ENCODE measurements around the gene MYO6.

MYO6 gene

DNA sequence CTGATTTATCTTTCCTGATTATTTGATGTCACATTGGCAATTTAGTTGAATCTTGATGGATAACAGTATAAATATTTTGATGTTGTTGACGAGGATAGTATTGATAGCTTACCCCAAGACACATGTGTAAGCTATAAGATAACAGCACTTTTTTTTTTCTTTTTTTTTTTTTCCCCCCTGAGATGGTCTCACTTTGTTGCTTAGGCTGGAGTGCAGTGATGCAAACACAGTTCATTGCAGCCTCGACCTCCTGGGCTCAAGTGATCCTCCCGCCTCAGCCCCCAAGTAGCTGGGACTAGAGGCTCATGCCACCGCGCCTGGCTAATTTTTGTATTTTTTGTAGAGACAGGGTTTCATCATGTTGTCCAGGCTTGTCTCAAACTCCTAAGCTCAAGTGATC is 21.8 kb downstream of the MYO6 start:
- DNase-seq: no peak

DNA sequence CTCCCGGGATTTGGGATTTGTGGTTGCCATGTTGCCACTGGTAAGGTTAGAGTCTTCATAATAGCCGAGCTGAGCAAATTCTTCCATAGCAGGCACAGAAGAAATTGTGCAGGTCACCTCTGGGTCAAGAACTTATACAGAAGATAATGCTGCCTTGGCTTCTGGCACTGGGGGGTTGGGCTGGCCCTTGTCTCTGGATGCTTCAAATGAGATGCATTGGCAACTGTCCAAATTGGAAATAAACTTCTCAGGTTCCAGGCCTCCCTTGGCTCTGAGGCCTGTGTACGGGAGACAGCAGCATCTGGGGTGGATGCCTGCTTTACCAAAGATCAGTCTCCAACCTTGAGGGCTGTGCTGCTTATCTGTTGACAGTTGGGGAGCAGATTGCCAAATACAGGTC is 26.2 kb downstream of the MYO6 start:
- DNase-seq: no peak

DNA sequence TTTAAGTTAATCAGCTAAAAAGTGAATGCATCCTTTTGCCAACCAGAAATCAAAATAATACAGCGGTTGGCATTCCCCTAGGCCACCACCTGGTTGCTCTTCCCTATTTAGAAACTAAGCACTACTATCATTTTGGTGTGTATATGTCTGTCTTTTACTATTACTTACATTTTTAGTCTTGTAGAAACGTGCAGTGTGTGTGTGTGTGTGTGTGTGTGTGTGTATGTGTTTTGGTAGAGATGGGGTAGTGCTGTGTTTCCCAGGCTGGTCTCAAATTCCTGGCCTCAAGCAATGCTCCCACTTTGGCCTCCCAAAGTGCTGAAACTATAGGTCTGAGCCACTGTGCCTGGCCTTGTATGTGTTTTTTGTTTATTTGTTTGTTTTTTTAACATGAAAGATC is 27.4 kb downstream of the MYO6 start:
- no peak for DNase-seq

DNA sequence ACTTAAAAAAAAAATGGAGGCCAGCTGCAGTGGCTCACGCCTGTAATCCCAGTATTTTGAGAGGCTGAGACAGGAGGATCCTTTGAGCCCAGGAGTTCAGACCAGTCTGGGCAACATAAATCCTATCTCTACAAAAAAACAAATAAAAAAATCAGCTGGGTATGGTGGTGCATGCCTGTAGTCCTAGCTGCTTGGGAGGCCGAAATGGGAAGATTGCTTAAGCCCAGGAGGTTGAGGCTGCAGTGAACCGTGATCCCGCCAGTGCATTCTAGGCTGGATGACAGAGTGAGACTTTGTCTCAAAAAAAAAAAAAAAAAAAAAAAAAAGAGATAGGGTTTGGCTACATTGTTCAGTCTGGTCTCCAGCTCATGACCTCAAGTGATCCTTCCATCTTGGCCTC is 29.7 kb downstream of the MYO6 start:
- no peak for DNase-seq

DNA sequence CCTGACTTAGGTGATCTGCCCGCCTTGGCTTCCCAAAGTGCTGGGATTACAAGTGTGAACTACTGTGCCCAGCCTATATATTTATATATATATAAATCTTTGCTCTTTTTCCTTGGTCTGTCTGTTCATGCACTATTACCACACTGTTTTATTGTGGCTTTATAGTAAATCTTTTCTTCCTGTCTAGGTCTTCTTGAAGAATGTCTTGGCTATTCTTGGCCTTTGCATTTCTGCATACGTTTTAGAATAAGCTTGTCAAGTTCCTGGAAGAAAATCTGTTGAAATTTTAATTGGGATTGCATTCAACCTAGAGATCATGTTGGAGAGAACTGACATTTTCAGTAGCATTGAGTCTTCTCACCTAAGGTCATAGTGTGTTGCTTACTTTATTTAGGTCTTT is 37.1 kb downstream of the MYO6 start:
- no peak for DNase-seq

DNA sequence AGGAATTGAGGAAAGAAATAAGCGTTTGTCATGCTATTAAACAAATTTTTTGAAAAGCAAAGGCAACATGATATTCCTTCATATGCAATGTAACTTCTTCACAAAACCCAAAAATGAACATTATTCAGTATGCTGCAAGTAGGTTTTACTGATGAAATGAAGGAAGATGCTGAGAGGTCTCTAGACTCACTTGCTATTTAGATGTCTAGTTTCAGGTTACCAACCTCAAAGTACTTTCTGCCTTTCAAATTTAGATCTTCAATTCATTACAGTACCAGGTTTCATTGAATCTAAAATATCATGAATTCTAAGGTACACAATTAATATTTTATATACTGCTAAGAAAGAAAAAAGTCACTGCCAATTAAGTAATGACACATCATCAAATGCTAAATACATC is 39.9 kb downstream of the MYO6 start:
- no peak for DNase-seq

DNA sequence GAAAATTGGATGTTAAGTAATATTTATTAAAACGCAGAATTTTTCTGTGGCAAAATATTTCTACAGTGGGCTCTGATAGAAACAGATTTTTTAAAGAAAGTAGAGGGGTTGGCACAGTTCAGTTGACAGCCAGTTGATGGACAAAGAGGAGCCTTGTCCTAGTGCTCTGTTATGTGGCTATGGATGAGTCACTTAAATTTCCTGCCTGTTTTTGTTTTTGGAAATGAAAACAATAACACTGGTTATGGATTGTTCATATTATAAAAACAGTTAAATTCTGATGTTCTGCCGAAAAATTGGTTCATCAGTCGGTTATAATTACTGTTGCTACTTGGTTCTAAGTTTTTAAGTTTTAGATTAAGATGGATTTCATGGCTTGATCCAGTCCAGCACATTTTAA is 42.8 kb downstream of the MYO6 start:
- no peak for DNase-seq

DNA sequence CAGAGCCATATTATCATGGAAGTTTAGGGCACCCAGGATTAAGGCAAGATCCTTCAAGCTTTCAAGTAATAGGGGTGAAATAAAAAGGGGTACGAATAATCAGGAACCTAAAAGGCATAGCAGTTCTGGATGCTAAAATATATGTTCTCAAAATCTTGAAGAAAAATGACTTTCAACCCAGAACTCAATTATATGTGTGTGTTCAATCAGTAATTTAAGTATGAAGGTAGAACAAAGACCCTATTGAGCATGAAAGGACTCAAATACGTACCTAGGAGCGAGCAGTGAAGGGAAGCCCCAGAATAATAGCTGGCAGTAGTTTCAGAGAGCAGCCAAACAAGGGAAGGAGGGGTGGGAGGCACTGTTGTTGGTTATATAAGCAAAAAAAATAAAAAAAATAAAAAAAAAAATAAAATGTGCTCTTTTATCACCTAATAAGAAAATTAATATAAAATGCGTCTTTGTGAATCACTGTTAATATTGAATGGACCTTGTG is 45.4 kb downstream of the MYO6 start:
- DNase-seq: no peak

DNA sequence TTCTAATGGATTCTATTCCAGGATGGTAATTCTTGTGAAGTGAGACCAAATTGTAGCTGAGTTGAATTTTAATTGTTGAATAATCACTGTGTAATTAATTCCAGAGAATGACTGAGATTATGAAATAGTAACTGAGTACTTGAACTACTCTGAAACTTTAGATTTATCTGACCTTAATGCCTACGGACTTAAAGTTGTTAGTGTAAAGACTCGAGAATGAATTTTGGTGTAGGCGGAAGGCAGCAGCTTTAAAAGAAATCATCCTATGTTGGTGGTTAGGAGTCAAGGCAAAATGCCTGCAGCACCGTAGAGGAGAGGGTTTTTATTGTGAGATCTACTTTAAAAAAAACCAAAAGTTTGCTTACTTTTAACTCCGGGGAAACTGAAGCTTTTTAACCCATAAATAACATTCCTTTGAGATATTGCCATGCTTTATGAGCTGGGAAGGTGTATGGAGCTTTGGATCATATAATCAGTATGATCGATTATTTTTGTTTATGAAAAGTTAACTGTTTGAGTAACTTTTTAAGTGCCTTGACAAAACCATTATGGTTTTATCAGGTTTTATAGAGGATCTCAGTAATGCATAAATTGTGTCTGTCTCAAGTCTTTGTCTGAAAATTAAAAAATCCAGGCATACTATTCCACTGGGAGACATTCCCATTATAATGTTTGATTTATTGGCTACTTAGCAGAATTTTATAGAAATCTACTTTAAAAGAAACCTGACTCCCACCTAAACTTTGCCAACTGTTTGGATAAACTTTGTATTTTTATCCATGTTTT is 46.1 kb downstream of the MYO6 start:
- DNase-seq: no peak

DNA sequence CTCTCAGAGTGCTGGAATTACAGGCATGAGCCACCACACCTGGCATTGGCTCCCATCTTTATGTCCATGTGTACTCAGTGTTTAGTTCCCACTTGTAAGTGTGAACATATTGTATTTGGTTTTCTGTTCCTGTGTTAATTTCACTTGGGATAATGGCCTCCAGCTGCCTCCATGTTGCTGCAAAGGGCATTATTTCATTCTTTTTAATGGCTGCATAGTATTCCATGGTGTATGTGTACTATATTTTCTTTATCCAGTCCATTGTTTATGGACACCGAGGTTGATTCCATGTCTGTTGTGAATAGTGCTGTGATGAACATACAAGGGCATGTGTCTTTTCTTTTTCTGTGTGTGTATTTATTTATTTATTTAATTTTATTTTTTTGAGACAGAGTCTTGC is 47.7 kb downstream of the MYO6 start:
- no peak for DNase-seq

DNA sequence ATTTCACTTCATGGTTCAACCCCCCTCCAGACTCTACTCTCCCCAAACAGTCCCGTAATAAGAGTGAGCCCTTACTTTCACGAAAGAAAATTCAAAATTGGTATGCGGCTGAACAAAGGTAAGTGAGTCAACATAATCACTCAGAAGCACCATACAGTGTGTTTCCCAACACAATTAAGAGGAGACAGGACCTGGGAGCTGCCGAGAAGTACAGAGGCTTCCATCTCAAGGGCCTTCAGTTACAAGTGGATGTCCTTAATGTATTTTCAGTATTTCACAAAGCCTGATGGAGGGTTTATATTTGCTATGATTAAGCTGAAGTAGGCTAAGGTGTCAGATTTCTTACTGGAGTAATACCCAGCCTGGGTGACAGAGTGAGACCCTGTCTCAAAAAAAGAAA is 51.1 kb downstream of the MYO6 start:
- DNase-seq: no peak

DNA sequence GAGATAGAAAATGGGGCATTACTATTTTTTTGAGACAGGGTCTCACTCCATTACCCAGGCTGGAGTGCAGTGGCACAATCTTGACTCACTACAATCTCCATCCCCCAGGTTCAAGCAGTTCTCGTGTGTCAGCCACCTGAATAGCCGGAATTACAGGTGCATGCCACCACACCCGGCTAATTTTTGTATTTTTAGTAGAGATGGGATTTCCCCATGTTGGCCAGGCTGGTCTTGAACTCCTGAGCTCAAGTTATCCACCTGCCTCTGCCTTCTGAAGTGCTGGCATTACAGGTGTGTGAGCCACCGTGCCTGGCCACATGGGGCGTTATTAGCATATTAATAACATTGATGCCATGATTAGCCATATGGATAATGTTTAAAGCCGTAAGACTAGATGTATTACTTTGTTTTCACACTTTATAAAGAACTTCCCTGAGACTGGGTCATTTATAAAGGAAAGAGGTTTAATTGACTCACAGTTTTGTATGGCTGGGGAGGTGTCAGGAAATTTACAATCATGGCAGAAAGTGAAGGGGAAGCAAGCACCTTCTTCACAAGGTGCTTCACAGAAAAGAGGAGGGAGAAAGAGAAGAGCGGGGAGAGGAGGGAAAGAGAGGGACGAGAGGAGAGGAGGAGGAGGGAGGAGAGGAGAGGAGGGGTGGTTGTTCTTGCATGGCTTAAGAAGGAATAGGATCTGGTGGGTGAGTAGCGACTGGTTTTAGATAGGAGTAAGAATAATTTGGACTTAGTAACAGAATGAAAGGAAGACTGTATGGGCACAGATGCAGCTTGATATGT is 51.9 kb downstream of the MYO6 start:
- no peak for DNase-seq

DNA sequence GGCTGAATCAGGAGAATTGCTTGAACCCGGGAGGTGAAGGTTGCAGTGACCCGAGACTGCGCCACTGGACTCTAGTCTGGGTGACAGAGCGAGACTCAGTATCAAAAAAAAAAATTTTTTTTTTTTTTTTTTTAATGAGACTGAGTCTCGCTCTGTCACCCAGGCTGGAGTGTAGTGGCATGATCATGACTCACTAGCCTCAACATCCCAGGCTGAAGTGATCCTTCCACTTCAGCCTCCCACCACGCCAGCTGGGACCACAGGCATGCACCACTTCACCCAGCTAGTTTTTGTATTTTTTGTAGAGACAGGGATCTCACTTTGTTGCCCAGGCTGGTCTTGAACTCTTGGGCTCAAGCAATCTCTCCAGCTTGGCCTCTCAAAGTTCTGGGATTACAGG is 53.3 kb downstream of the MYO6 start:
- DNase-seq: no peak

DNA sequence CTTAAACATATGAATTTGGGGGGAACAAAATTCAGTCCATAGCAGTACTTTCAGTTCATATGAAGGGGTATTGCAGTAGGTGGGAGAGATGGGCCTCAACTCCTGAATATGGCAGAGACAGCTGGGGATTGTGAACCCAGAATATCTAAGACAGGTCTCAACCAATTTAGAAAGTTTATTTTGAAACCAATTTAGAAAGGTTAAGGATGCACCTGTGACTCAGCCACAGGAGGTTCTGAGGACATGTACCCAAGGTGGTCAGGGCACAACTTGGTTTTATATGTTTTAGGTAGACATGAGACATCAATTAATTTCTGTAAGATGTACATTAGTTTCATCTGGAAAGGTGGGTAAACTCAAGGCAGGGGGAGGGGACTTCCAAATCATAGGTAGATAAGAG is 59.5 kb downstream of the MYO6 start:
- no peak for DNase-seq

DNA sequence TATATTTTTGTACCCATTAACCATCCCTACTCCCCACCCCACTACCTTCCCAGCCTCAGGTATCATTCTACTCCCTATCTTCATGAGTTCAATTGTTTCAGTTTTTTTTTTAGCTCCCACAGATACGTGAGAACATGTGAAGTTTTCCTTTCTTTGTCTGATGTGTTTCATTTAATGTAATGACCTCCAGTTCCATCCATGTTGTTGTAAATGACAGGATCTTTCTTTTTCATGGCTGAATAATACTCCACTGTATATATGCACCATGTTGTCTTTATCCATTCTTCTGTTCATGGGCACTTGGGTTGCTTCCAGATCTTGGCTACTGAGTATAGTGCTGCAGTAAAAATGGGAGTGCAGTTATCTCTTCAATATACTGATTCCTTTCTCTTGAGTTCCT is 63.5 kb downstream of the MYO6 start:
- no peak for DNase-seq

DNA sequence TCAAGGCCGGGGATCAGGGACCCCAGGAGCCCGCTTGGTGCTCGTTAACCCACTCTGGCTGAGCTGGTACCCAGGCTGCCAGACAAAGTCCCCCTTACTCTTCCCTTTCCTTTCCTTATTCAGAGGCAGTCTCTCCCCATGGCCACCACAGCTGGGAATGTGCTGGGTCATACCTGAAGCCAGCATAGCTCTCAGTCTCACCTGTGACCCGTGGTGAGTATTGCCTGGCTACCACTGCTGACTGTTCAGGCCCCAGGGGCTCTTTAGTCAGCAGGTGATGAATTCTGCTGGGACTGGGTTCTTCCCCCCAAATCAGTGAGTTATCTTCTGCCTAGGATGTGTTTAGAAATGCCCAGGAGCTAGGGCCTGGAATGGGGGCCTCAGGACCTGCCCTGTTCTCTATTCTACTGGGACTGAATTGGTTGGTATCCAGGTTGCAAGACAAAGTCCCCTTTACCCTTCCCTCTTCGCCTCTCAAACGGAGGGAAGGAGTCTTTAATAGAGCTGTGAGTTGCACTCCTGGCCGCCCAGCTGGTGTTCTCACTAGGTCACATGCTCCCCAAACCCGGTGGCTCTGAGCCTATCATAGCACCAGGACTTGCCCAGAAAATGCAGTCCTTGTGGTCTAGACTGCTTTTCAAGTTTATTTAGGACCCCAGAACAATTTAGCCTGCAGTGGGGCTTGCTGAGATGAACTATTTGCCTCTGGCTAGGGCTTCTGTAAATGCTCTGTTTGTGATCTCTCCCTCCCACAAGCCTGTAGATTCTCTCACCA is 64.6 kb downstream of the MYO6 start:
- DNase-seq: no peak

DNA sequence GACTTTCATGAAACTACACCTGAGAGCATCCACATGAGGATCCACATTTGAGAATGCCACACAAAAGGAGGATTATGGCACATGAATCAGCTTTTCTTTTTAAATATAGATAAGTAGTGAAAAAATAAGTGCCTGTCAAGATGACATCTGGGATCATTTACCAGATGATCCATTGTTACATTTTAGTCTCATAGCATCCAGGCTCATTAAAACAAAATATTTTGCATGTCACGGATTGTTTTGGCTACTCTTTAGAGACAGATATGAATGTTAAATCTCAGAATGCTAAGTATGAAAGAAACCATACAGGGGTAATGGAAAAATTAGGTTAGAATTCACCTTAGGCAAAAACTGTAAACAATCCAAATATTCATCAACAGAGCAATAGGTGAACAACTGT is 66.7 kb downstream of the MYO6 start:
- DNase-seq: no peak

DNA sequence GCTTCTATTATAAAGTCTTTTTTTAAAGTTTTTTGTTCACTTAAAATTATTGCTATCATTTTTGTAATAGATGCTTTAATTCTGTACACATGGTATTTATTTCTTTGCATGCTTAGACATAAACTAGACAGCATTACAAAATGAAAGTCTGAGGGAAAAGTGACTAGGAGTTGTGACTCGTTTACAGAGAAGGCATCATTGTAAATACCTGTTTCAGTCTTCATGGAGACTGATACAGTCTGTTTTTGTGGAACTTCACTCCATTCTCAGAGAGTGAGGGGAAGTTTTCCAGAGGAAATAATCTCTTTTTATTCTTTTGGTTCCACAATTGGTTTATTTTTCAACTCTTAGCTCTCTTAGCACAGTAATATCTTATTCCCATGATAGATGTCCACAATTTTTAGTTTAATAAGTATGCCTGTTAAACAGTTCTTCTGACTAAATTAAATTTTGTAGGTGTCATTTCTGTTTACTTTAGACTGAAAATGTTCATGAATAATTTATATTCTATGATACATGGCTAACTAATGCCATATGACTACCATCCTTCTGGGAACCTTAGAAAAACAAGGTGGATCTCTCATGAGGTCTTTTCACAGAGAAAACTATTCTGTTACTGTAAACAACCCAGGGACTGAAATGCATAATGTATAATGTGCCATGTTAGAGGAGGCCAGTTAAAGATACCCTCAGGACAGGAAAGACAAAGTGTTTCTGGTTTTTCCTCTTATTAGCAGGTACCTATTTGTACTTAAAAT is 69.2 kb downstream of the MYO6 start:
- no peak for DNase-seq

DNA sequence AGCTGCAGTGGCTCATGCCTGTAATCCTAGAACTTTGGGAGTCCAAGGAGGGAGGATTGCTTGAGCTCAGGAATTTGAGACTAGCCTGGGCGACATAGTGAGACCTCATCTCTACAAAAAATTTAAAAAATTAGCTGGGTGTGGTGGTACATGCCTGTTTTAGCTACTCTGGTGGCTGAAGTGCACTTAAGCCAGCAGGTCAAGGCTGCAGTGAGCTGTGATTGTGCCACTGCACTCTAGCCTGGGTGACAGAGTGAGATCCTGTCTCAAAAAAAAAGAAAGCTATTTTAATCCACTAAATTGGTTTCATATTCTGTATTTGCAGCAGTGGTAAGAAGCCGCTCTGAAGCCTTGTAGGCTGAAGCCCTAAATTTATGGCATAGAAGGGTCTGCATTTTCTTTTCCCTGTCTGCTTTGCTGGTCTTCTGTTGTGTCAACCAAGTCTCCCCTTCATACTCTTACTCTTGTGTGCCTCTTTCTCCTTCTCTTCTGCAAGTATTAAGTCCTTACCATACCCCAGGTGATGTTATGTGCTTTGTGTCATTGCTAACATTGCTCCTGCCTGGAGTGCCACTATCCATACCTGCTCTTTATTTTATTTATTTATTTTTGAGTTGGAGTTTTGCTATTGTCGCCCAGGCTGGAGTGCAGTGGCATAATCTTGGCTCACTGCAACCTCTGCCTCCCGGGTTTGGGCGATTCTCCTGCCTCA is 70.9 kb downstream of the MYO6 start:
- no peak for DNase-seq

DNA sequence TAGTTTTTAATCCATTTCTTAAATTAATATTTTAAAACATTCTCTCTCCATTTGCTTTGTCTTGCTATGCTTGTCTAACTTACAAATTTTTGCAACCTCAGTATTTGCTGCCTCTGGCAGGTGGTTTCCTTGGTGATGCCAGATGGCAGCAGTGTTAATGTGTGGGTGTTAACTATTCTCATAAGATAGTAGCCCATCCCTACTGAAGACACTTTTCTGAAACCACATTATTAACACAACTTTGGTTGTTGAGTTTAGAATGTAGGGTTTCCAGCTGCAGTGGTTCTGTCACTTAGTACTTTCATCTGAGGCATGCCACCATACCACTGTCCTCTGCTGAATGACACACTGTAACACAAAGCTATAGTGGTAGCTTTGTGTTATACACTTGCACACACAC is 75.1 kb downstream of the MYO6 start:
- DNase-seq: no peak

DNA sequence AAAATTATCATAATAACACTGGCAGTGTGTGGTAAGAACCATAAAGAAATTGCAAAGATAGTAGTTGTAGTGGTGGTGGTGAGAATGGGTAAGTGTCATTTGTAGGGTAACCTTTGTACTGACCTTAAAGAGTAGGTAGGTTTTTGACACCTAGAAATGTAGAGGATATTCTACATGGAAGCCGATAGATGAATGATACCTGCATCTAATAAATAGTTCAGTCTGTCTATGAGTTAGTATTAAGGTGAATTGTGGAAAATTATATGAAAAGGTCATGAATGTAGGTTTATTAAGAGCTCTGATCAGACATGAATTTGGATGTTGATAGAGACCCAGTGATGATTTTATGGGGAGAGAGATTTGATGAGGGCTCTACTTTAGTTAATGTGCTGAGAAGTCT is 78.1 kb downstream of the MYO6 start:
- DNase-seq: no peak
